Inflammatory macrophage treated with lipopolysaccharide for 4 hours (primary cell): ENCODE data around the gene BCL7C.

ENCODE experiments used
- DNase-seq: peaks from one replicate; pipeline ENCODE4 v3.0.0-alpha.2; 2020

Gene BCL7C

DNA sequence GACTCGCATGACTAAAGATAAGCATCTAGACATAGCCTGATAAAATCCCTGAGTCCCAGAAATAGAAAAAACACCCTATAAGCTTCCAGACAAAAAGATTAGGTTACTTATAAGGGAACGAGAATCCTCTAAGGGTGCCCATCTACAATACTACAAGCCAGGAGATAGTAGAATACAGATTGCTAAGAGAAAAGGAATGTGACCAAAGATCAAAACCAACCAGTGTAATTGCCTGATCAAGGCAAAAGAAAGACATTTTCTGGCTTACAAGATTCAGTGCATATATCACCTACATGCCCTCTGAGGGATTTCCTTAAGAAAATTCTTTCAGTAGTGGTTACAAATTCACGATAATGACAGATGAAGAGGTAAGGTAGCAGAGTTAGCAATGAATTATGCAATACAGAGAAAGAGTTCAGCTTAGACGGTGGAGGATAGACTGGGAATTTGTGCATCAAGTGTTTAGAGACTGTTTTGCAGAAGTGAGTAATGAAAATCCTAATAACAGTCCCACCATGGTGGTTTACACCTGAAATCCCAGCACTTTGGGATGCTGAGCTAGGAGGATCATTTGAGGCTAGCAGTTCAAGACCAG, 35.0 kb downstream of the BCL7C start:
- no peak for DNase-seq

DNA sequence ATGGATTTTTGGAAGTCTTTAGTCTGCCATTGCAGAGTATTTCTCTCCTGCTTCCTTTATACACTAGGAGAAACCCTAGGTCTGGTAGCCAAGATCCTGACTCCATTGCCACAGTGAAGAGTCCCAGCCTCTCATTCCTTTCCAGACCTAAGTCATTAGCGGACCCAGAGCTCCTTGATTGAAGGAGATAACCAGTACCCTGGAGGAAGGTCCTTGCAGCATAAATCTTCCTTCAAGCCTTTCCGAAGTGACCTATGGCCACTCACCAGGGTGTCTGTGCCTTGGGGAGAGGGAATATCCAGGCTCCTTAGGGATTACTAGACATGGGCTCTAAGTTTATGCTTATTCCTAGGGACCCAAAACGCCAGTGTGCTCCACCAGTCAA, 35.8 kb downstream of the BCL7C start:
- no peak for DNase-seq

DNA sequence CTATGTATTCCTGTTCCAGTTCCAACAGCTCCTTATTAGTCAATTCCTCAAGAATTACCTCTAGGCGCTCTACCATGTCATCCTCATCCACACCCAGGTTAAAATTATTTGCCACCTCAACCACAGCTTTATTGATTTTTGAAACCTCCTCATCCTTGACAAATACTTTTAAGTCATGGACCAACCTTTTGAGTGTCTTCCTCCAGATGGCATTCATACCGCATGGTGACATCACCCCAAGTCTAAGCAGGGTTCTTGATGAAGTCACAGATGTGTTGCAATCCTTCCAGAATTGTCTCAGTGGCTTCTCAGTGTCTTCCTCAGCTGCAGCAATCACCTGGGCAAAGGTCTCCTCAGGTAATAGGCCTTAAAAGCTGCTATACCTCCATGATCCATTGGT, 40.1 kb downstream of the BCL7C start:
- DNase-seq: peak; percentile 44

DNA sequence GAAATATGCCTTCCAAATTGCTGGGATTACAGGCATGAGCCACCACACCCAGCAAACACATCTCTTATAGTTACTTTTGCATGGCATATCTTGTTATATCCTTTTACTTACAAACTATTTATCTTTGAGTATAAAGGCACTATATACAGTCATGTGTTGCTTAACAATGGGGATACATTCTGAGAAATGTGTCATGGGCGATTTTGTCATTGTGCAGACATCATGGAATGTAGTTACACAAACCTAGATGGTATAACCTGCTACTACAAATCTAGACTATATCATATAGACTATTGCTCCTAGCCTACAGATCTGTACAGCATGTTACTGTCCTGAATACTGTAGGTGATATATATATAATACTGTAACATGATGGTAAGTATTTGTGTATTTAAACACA, 43.6 kb downstream of the BCL7C start:
- DNase-seq: no peak

DNA sequence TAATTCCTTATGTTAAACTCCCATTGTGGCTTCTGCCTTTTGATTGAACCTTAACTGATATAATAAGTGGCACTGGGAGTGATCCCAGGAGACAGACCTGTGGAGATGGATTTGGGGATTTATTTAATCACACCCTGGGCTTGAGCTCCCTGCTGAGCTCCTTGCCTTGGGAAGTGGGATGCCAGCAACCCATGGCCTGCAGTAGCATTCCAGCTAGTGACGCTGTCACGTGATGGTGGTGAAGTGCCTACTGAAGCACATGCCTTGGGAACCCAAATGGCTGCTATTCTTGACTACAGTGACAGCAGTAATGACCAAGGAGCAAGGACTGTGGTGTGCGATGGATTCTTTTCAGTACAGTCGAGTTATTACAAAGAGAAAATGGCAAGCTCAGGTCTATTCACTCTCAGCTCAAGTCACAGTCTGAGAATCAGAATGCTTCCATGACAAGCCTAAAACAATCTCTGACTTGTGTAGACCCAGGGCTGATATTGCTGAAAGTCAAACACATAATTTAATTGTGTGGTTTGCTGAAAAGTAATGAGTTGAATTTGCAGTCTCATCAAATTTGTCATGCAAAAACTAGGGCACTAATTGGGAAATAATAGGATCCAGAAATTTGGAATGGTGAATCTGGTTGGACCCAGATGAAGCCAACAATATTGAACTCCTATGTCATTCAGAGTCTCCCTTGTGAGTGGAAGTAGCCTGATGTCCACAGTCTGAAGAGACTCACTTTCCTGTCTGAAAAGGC, 47.1 kb downstream of the BCL7C start:
- no peak for DNase-seq

DNA sequence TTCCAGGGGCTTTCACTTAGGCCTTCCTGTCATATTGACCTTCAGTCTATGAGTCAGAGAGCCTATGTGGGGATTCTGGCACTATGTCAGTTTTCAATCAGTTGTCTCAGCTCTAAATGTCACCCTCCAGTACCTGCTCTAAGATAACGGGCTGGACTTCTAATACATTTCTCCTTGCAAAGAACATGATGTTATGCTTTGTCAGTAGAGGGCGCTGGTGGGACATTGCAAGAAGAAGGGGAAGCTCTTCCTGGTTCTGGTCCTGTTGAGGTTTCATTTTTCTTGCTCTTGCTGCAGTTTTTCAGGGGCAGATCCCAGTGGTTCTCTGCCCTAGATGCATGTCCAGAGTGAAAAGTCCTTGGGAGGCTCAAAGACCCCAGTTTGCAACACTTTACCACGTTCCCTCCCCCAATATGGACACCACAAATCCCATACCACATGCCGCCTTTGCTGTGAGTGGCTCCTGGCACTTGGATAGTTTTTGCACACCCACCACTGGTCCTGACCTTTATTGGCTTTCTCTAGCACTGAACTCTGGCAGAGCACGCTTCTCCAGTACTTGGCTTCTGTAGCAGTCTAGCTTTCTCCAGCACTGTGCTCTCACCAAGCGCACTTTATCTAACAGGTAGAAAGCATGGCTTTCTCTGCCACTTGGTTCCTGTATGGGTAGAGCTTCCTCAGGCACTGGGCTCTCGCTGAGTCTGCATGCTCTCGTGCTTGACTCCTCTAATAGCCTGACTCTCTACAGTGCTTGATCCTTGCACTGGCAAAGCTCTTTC, 49.0 kb downstream of the BCL7C start:
- peak; percentile 90 for DNase-seq

DNA sequence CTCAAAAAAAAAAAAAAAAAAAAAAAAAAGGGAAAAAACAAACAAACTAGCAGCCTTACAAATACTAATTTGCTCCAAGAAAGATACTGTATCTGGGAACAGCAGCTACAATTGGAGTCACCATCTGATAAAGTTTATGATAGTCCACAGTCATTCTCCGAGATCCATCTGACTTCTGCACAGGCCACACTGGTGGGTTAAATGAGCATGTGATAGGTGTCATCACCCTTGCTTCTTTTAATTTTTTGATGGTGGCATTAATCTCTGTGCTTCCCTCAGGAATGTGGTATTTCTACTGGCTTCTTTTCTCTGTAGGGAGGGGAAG, 49.6 kb downstream of the BCL7C start:
- DNase-seq: no peak

DNA sequence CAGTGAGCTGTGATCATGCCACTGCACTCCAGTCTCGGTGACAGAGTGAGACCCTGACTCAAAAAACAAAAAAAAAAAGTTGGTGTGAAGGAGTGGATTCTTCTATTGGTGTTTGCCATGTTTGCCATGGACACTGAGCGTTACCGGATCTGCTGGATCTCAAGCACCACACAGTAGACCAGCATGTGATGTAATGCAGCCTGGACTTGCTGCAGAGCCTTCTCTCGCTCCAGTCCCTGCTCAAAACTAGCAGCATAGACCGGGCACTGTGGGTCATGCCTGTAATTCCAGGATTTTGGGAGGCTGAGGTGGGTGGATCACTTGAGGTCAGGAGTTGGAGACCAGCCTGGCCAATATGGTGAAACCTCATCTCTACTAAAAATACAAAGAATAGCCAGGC, 50.4 kb downstream of the BCL7C start:
- DNase-seq: no peak

DNA sequence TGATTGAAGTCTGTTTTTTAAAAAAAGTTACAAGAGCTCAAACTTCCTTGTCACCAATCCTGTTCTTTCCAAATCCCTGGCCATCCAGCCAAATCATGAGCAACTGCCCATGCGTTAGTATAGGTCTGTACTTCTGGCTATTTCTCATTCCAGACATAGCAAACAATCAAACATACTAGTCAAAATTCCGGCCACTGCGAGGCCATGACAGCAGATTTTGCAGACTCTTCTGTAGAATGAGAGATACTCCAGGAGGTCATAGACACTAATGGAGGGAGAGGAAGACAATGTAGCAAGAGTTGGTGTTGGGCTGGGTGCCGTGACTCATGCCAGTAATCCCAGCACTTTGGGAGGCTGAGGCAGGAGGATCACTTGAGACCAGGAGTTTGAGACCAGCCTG, 50.9 kb downstream of the BCL7C start:
- no peak for DNase-seq

DNA sequence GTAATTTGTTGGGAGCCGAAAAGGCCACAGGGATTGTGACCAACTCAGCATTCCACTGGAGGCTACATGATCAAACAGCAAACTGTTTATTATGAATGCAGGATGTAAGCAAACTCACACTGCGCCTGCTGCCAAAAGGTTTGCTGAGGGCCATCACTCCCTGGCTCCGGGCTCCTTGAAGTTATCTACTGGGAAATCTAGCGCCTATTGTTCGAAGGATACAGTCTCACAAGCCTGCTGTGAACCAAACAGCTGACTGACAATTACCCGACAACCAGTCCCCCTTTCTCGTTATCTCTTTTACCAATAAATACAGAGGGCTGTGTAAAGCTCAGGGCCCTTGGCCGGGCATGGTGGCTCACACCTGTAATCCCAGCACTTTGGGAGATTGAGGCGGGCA, 52.5 kb downstream of the BCL7C start:
- no peak for DNase-seq

DNA sequence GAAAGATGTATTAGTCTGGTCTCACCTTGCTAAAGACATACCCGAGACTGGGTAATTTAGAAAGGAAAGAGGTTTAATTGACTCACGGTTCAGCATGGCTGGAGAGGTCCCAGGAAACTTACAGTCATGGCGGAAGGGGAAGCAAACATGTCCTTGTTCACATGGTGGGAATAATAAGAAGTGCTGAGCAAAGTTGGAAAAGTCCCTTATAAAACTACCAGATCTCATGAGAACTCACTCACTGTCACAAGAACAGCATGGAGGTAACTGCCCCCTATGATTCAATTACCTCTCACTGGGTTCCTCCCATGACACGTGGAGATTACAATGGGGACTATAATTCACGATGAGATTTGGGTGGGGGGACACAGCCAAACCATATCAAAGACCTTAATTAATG, 53.3 kb downstream of the BCL7C start:
- DNase-seq: peak; percentile 32

DNA sequence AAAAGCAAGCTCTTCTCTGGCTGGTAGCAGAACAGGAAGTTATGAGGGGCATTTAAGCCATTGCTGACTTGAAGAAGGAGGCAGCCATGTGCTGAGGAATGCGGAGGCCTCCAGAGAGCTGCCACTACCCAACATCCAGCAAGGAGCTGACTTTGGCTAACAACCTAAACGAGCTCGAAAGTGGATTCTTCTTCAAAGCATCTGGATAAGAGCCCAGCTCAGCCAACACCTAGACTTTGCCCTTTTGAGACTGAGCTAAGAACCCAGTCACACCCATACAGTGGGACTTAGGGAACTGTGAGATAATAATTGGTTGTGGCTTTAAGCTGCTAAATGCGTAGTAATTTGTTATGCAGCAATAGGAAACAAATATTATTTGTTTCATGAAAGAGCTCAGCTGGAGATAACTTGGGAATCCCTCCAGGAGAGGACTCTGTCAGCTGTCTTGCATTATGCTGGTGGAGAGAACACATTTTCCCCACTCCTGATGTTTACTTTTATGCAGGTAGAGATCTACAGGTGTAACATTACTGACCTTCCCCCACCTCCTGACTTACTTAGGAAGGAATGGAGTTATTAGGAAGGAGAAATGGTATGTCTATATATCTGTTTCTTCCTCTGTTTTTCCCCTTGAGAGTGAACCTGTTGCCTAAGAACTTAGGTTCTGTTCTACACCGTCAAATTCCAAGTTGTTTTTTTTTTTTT, 54.2 kb downstream of the BCL7C start:
- no peak for DNase-seq

DNA sequence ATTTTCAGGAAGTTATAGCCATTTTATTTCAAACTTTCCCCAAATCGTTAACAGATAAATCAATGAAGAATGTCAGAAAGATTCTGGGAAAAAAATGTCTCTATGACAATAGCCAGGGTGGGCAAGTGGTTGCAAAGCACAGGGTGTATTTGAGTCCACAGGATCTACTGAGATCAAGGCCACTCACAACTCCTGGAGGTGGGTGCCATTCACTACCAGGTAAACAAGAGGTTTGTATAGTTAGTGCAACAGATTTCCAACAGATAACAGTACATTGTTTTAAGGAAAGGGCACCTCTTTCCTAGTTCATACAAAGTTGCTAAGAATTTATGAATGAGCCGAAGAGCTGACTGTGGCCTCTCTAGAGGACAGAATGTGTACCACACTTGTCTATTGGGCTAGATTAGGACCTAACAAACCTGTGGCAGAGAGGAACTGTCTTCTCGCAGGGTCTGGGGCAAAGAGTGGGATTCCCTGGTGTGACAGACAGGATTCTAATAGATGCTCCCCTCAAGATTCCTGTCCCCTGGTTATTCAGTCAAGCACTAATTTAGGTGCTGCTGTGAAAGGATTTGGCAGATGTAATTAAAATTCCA, 54.9 kb downstream of the BCL7C start:
- DNase-seq: no peak

DNA sequence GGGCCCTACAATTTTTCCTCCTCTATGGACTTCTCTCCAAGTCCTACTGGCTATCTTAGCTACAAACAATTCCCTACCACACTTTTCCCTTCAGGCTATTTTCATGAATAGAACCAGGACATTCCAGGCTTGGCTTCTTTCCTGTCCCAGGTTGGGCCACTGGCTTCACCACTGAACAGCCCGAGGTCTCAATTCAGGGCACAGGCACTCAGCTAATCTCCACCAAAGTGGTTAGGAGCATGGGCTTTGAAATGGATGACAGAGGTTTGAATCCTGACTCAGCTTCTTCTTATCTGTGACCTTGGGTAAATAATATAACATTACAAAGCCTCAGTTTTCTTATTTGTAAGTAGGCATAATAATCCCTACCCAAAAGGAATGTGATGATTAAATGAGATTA, 56.0 kb downstream of the BCL7C start:
- DNase-seq: no peak
